Sigmoid colon (tissue), 4 donors: ENCODE results near the gene SMIM32.

Experiments used
- CTCF ChIP-seq, 4 experiments: fragments of 450-650 bp in 3 of 4; fragments of 200-600 bp in 1 of 4; IDR thresholded peaks; one replicate each; pipeline ENCODE4 v1.5.1; 2016 to 2019; ENCODE audit warnings: antibody characterized with exemption in 4 of 4, mild to moderate bottlenecking in 3 of 4, moderate library complexity in 2 of 4
- EP300 ChIP-seq, 4 donors: sonication (generic); formaldehyde crosslinking; IDR thresholded peaks; one replicate each; pipeline ENCODE4 v1.6.1; 2017; ENCODE audit warnings: antibody characterized with exemption in 4 of 4
- POLR2A ChIP-seq, 2 donors: fragments of 450-650 bp; IDR thresholded peaks; one replicate each; pipeline ENCODE4 v1.6.1; 2016; ENCODE audit warnings: antibody characterized with exemption in 2 of 2, mild to moderate bottlenecking in 2 of 2, moderate library complexity in 2 of 2
- POLR2AphosphoS5 ChIP-seq, 4 donors: sonication (generic); formaldehyde crosslinking; IDR thresholded peaks; one replicate each; pipeline ENCODE4 v1.6.1; 2017; ENCODE audit warnings: antibody characterized with exemption in 4 of 4

- TF ChIP-seq EP300 (IDR thresholded peaks at IDR 0.05), result no peak
- TF ChIP-seq POLR2A (IDR thresholded peaks at IDR 0.05), result no peak
- TF ChIP-seq CTCF (IDR thresholded peaks at IDR 0.05), result no peak
- no peak for TF ChIP-seq POLR2AphosphoS5 (IDR thresholded peaks at IDR 0.05)
Observed at GRCh38 chr5:136162008-136162407, 31.0 kb downstream of the SMIM32 start.
